Muscle layer of colon (tissue), 2 donors: ENCODE results near the gene SLC25A22.

Source experiments
- H3K27ac ChIP-seq: one replicate; pipeline ENCODE4 v1.7.0; 2013; ENCODE audit warnings: low read depth, mild to moderate bottlenecking, low read length, moderate library complexity
- H3K27me3 ChIP-seq, 2 donors: one replicate each; pipeline ENCODE4 v1.7.0; 2013; ENCODE audit warnings: low read length in 2 of 2, mild to moderate bottlenecking in 2 of 2; ENCODE audit not compliant: insufficient read depth in 2 of 2, control insufficient read depth in 1 of 2
- H3K36me3 ChIP-seq: one replicate; pipeline ENCODE4 v1.7.0; 2013; ENCODE audit warnings: mild to moderate bottlenecking, low read length; ENCODE audit not compliant: insufficient read depth
- H3K4me1 ChIP-seq: one replicate; pipeline ENCODE4 v1.7.0; 2013; ENCODE audit warnings: mild to moderate bottlenecking, low read length; ENCODE audit not compliant: insufficient read depth
- H3K4me3 ChIP-seq, 2 donors: one replicate each; pipeline ENCODE4 v1.7.0; 2013; ENCODE audit warnings: low read length in 2 of 2, low read depth in 1 of 2, mild to moderate bottlenecking in 1 of 2, moderate library complexity in 1 of 2
- H3K9ac ChIP-seq: one replicate; pipeline ENCODE4 v1.7.0; 2013; ENCODE audit warnings: low read length
- H3K9me3 ChIP-seq: one replicate; pipeline ENCODE4 v1.7.0; 2013; ENCODE audit warnings: mild to moderate bottlenecking, low read length
- donor health status: abdominal sarcoma.
- donor health status: Adenocarcinoma of cecum.

Gene SLC25A22

GRCh38 chr11:777288-778255 is 20.5 kb downstream of the SLC25A22 start, which contains the start of gene GATD1:
GATD1 (minus strand) TSS chr11:777487; CDS start chr11:777462, 25 bp downstream.
- Histone ChIP-seq H3K36me3 (peaks cover 11% of the 10 kb centered on the region), H3K4me1 (peaks cover 20% of the 10 kb centered on the region), H3K27me3 (no peaks in the 10 kb centered on the region), H3K27ac (peak within 1 kb of the TSS; percentile 89), H3K4me3 (peak within 1 kb of the TSS; percentile 71 to 87), H3K9me3 (no peaks in the 10 kb centered on the region), H3K9ac (peak within 1 kb of the TSS; percentile 49)

GRCh38 chr11:776561-777287 is 21.4 kb downstream of the SLC25A22 start:
- Histone ChIP-seq H3K4me1 (peaks cover 20% of the 10 kb centered on the region), H3K9ac (peak overlapping the region; percentile 39), H3K27ac (peak overlapping the region; percentile 51), H3K36me3 (peaks cover 12% of the 10 kb centered on the region), H3K9me3 (no peaks in the 10 kb centered on the region), H3K4me3 (peak overlapping the region; percentile 71 to 87), H3K27me3 (no peaks in the 10 kb centered on the region)

- Histone ChIP-seq H3K4me3 (peak overlapping the region; percentile 67 to 87), H3K4me1 (peaks cover 20% of the 10 kb centered on the region), H3K9me3 (no peaks in the 10 kb centered on the region), H3K9ac (peak overlapping the region; percentile 39), H3K27me3 (no peaks in the 10 kb centered on the region), H3K36me3 (peaks cover 16% of the 10 kb centered on the region), H3K27ac (peak overlapping the region; percentile 51)
These were observed 21.9 kb downstream of the SLC25A22 start for GRCh38 chr11:776263-776560.

- Histone ChIP-seq H3K4me3 (no peak overlapping the region), H3K36me3 (peaks cover 26% of the 10 kb centered on the region), H3K27ac (no peak overlapping the region), H3K9ac (no peak overlapping the region), H3K27me3 (no peaks in the 10 kb centered on the region), H3K9me3 (no peaks in the 10 kb centered on the region), H3K4me1 (peaks cover 20% of the 10 kb centered on the region)
These were observed 23.0 kb downstream of the SLC25A22 start for GRCh38 chr11:774873-775592.

- H3K27me3 ChIP-seq: no peaks in the 10 kb centered on the region
- no peak overlapping the region for H3K4me3 ChIP-seq
- no peak overlapping the region for H3K27ac ChIP-seq
- peaks cover 29% of the 10 kb centered on the region for H3K36me3 ChIP-seq
- H3K4me1 ChIP-seq: peaks cover 20% of the 10 kb centered on the region
- H3K9ac ChIP-seq: no peak overlapping the region
- no peaks in the 10 kb centered on the region for H3K9me3 ChIP-seq
These were observed 24.3 kb downstream of the SLC25A22 start for GRCh38 chr11:773830-774229.

- no peaks in the 10 kb centered on the region for H3K27me3 ChIP-seq
- H3K4me1 ChIP-seq: peaks cover 17% of the 10 kb centered on the region
- no peak overlapping the region for H3K9ac ChIP-seq
- H3K9me3 ChIP-seq: no peaks in the 10 kb centered on the region
- peaks cover 29% of the 10 kb centered on the region for H3K36me3 ChIP-seq
- no peak overlapping the region for H3K4me3 ChIP-seq
- no peak overlapping the region for H3K27ac ChIP-seq
These were observed 24.7 kb downstream of the SLC25A22 start for GRCh38 chr11:773425-773824.

GRCh38 chr11:772429-773390 is 25.4 kb downstream of the SLC25A22 start:
- peaks cover 11% of the 10 kb centered on the region for H3K4me1 ChIP-seq
- H3K9me3 ChIP-seq: no peaks in the 10 kb centered on the region
- H3K4me3 ChIP-seq: no peak overlapping the region
- H3K36me3 ChIP-seq: peaks cover 29% of the 10 kb centered on the region
- H3K9ac ChIP-seq: no peak overlapping the region
- no peaks in the 10 kb centered on the region for H3K27me3 ChIP-seq
- no peak overlapping the region for H3K27ac ChIP-seq

GRCh38 chr11:771617-772204 is 26.4 kb downstream of the SLC25A22 start:
- Histone ChIP-seq H3K27me3 (no peaks in the 10 kb centered on the region), H3K9ac (no peak overlapping the region), H3K4me3 (no peak overlapping the region), H3K36me3 (peaks cover 38% of the 10 kb centered on the region), H3K27ac (no peak overlapping the region), H3K4me1 (peaks cover 11% of the 10 kb centered on the region), H3K9me3 (no peaks in the 10 kb centered on the region)

- Histone ChIP-seq H3K36me3 (peaks cover 43% of the 10 kb centered on the region), H3K27ac (no peak overlapping the region), H3K27me3 (no peaks in the 10 kb centered on the region), H3K9me3 (no peaks in the 10 kb centered on the region), H3K4me3 (no peak overlapping the region), H3K4me1 (peaks cover 11% of the 10 kb centered on the region), H3K9ac (no peak overlapping the region)
These were observed 27.2 kb downstream of the SLC25A22 start for GRCh38 chr11:770642-771616.
